Lower leg skin (tissue), 3 donors: ENCODE measurements around the gene MOB3A.

Source experiments
- CTCF ChIP-seq, 3 donors: fragments of 450-650 bp; IDR thresholded peaks; one replicate each; pipeline ENCODE4 v1.5.1; 2016; ENCODE audit warnings: antibody characterized with exemption in 3 of 3, mild to moderate bottlenecking in 3 of 3, moderate library complexity in 2 of 3
- POLR2A ChIP-seq, 2 donors: fragments of 450-650 bp; IDR thresholded peaks; one replicate each; pipeline ENCODE4 v1.6.1; 2016 to 2017; ENCODE audit warnings: antibody characterized with exemption in 2 of 2, mild to moderate bottlenecking in 1 of 2, moderate library complexity in 1 of 2

GRCh38 chr19:2119921-2120785, 24.0 kb upstream of the MOB3A start:
- TF ChIP-seq CTCF (IDR thresholded peaks at IDR 0.05) (no peak), POLR2A (IDR thresholded peaks at IDR 0.05) (no peak)
